ENCODE results near the gene RNU6-1. TPM values are rescaled to one million over a fixed set of nuclear protein-coding genes. Genes with fewer than 3 reads are reported as not detected.

The RNU6-1 gene
- total RNA-seq, 1 donor from 2014 or later = not detected

DNA sequence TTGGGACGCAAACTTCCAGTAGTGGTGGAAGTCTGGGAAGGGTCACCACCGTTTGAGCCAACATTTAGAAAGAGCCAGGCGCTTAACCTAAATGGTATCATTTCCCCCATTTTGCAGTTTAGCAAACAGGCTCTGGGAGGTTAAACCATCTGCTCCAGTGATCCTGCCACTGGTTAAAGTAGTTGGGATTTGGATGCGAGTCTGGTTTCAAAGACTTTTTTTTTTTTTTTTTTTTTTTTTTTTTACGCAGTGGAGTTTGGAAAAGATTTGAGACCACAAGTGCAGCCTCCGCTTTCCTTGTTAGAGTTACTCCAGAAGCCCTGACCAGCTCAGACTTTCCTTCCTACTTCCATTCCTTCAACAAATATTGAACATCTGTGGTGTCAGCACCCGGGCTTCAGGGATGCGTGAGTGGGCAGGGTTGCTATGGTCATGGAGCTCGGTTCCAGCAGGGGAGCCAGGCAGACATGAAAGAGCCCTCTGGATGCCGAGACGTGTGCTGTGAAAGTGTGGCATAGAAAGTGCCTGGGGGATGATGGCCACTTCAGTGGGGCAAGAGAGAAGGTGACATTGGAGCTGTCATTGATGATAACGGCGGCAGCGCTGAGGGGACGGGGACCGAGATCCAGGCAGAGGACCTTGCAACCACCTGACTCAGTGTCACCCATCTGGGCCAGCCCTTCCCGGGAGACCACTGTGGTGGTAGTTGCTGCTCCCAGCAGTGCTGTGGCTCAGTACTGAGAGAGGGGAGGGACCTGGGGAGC, 1.1 kb upstream of the RNU6-1 start:
- DNase-seq (ENCODE audit: low read depth) = no peak
- TF ChIP-seq, protein P1, sequence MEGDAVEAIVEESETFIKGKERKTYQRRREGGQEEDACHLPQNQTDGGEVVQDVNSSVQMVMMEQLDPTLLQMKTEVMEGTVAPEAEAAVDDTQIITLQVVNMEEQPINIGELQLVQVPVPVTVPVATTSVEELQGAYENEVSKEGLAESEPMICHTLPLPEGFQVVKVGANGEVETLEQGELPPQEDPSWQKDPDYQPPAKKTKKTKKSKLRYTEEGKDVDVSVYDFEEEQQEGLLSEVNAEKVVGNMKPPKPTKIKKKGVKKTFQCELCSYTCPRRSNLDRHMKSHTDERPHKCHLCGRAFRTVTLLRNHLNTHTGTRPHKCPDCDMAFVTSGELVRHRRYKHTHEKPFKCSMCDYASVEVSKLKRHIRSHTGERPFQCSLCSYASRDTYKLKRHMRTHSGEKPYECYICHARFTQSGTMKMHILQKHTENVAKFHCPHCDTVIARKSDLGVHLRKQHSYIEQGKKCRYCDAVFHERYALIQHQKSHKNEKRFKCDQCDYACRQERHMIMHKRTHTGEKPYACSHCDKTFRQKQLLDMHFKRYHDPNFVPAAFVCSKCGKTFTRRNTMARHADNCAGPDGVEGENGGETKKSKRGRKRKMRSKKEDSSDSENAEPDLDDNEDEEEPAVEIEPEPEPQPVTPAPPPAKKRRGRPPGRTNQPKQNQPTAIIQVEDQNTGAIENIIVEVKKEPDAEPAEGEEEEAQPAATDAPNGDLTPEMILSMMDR (conservative IDR thresholded peaks at IDR 0.05; ENCODE audit: low read depth, low read length) = peak; percentile 4
- H3K4me3 ChIP-seq (ENCODE audit: low read depth, low read length) = peak overlapping the region; percentile 73

DNA sequence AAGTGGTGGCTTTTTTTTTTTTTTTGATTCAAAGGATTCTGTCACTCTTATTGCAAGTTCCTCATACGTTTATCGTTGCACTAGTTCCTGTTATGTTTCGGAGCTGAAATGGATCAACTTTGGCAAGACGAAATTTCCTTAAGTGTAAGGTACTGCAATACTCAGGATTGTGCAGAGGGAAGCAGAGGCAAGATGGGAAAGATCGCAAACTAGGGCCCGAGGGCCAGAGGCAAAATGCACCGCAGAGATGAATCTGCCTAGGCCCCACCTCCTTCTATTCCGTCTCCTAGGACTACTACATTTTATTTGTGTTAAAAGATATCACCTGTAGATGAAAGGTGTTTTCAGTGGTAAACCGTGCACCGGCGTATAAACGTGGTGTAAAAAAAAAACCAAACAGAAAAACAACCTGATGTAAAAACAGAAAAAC, 331 bp downstream of the RNU6-1 start:
- peak overlapping the region; percentile 73 for H3K4me3 ChIP-seq (ENCODE audit: low read depth, low read length)
- TF ChIP-seq, protein P1 (conservative IDR thresholded peaks at IDR 0.05; ENCODE audit: low read depth, low read length) = no peak
- DNase-seq (ENCODE audit: low read depth) = no peak

DNA sequence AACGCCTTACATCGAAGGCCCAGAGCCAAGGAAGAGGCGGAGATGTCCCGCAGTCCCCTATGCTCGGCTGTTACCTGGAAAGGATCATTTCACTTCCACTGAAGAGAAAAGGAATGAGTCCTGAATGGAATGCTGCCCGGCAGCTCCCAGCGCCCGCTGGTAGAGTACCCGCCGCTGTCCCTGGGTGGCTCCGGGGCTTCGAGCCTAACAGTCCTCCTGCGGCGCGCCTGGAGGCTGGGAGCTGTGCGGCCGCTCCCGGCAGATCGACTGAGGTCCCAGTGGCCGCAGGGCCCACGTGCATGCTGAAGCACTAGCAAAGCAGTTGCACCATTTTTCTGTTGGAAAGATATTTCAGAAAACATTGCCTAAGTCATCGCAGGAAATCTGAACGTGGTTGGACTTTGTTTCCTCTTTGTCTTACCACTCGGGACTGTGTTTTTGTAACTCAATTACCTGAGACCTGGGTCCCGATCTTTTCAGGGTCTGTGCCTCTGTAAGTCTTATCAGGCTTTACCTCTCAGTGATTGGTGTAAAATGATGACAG, 984 bp downstream of the RNU6-1 start:
- DNase-seq (ENCODE audit: low read depth) = no peak
- H3K4me3 ChIP-seq (ENCODE audit: low read depth, low read length) = peak overlapping the region; percentile 73
- TF ChIP-seq, protein P1 (conservative IDR thresholded peaks at IDR 0.05; ENCODE audit: low read depth, low read length) = no peak

DNA sequence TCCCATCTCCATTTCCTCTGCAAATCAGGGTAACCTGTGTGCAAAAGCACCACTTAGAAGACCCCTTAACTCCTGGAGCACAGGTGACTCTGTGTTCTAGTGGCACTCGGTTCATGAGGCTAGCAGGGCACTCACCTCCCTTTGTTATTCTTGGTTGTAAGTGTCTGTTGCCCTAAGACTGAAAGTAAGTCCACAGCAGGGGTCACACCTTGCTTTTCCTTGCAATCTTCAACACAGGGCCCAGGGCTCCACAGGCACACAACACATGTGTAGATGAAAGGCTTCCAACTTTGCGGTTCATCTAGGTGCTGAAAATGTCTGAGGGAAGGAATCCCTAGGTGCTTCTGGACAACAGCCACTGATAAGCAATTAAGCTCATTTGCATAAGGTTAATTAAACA, 2.9 kb downstream of the RNU6-1 start:
- TF ChIP-seq, protein P1 (conservative IDR thresholded peaks at IDR 0.05; ENCODE audit: low read depth, low read length) = no peak
- H3K4me3 ChIP-seq (ENCODE audit: low read depth, low read length) = no peak overlapping the region
- DNase-seq (ENCODE audit: low read depth) = no peak

DNA sequence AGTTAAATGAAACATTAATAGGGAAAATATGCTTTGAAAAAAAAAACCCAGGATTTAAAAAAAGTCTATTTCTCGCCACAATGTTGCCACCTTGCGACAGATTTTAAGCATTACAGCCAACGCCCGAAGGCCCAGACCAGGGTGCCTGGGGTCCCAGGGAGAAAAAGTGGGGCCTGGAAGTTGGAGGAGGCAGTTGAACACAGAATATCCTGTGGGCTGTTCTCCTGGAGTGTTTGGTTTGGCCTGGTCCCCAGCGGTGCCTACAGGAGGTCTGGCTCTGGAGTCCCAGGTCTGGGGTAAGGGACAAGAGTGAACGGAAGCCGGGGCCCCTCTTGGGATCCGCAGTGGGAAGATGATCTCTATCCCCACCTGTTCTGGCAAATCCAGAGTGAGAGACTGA, 3.4 kb downstream of the RNU6-1 start:
- DNase-seq (ENCODE audit: low read depth) = no peak
- TF ChIP-seq, protein P1 (conservative IDR thresholded peaks at IDR 0.05; ENCODE audit: low read depth, low read length) = peak; percentile 78
- H3K4me3 ChIP-seq (ENCODE audit: low read depth, low read length) = peak overlapping the region; percentile 34

DNA sequence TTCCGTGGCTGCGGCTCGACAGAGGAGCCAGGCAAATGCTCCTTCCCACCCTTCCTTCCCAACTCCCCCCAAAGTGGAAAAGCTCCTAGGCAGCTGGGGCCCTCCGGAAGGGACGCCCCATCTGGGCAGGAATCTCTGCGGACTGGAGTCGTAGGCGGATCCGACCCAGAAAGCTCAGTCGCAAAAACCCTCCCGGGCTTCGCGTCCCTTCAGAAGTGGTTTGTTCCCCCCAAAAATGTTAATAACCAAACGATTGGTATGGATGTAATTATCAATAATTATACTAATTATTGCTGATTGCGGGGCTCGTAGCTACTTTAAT, 3.8 kb downstream of the RNU6-1 start:
- peak overlapping the region; percentile 34 for H3K4me3 ChIP-seq (ENCODE audit: low read depth, low read length)
- TF ChIP-seq, protein P1 (conservative IDR thresholded peaks at IDR 0.05; ENCODE audit: low read depth, low read length) = no peak
- no peak for DNase-seq (ENCODE audit: low read depth)
